ENCODE results near the gene ABLIM2. TPM values are rescaled to one million over a fixed set of nuclear protein-coding genes. Genes with fewer than 3 reads are reported as not detected.

The ABLIM2 gene
- total and polyA plus RNA-seq, 2 of the 4 experiments (the other 2 are of a cell fraction): under 0.01 to 0.10 TPM

GRCh38 chr4:8002525-8003309, 155.9 kb downstream of the ABLIM2 start:
- H2BK20ac ChIP-seq (ENCODE audit: low read depth, low read length): no peak overlapping the region
- no peak overlapping the region for H2BK15ac ChIP-seq (ENCODE audit: low read depth, low read length)
- no peaks in the 10 kb centered on the region for H3K79me1 ChIP-seq (ENCODE audit: low read depth in 1 of 2, low read length in 2 of 2)
- H3K18ac ChIP-seq (ENCODE audit: low read depth, low read length): no peak overlapping the region
- no peaks in the 10 kb centered on the region for H4K20me1 ChIP-seq (ENCODE audit: insufficient read depth, low read length)
- no peak overlapping the region for H4K5ac ChIP-seq (ENCODE audit: low read depth, low read length)
- no peak overlapping the region for H4K8ac ChIP-seq (ENCODE audit: low read depth in 2 of 2, low read length in 2 of 2)
- H3K56ac ChIP-seq (ENCODE audit: extremely low read depth, insufficient read depth, low read length): no peak overlapping the region
- no TSS peak for BruUV-seq (replicated peaks)
- intact Hi-C loops (cut with micrococcal nuclease) (no loop called here), in situ Hi-C loops (cut with MboI; ENCODE audit: low sequenced_read_pairs) (no loop called here), dilution Hi-C loops (cut with HindIII; ENCODE audit: low sequenced_read_pairs, unreplicated experiment) (no loop called here)
- TF ChIP-seq NFE2L2 (IDR thresholded peaks at IDR 0.05; ENCODE audit: low read depth, low read length) (no peak), MAFK (IDR thresholded peaks at IDR 0.05; ENCODE audit: low read depth, low read length) (no peak), FOS (IDR thresholded peaks at IDR 0.05; ENCODE audit: low read depth, low read length) (no peak), RCOR1 (IDR thresholded peaks at IDR 0.05; ENCODE audit: insufficient replicate concordance, low read length) (no peak), CHD1 (IDR thresholded peaks at IDR 0.05; ENCODE audit: low read depth, low read length) (no peak), MAZ (IDR thresholded peaks at IDR 0.05; ENCODE audit: borderline replicate concordance, low read depth, low read length) (no peak), ELK1 (IDR thresholded peaks at IDR 0.05; ENCODE audit: borderline replicate concordance, low read depth, low read length) (no peak), CTCF (conservative IDR thresholded peaks at IDR 0.05; ENCODE audit: low read depth, low read length) (no peak), BHLHE40 (IDR thresholded peaks at IDR 0.05; ENCODE audit: low read depth, low read length) (no peak), RFX5 (IDR thresholded peaks at IDR 0.05; ENCODE audit: low read depth, low read length) (no peak), USF2 (IDR thresholded peaks at IDR 0.05; ENCODE audit: low read depth, low read length) (no peak), SMC3 (IDR thresholded peaks at IDR 0.05; ENCODE audit: low read depth, low read length) (no peak), POLR2A (IDR thresholded peaks at IDR 0.05; ENCODE audit: low read depth, low read length) (no peak)
- no peak overlapping the region for H3K14ac ChIP-seq (replicated peaks; ENCODE audit: low read depth, low read length)
- no peak overlapping the region for H2BK5ac ChIP-seq (ENCODE audit: low read depth, low read length, poor library complexity, severe bottlenecking)
- H3K4me3 ChIP-seq (ENCODE audit: insufficient read depth, low read depth, low read length): no peak overlapping the region
- no peaks in the 10 kb centered on the region for H3K4me1 ChIP-seq (ENCODE audit: control insufficient read depth, insufficient read depth, low read length)
- ChIA-PET CTCF (no interaction called here), POLR2A (ENCODE audit: unreplicated experiment) (no interaction called here)
- no peak overlapping the region for H3K4me2 ChIP-seq (ENCODE audit: low read depth, low read length)
- H3K27ac ChIP-seq (ENCODE audit: insufficient read depth, low read length): no peak overlapping the region
- H3K23ac ChIP-seq (ENCODE audit: low read depth, low read length): no peak overlapping the region
- H4K91ac ChIP-seq (ENCODE audit: insufficient read depth, low read depth, low read length): no peak overlapping the region
- H2BK120ac ChIP-seq (ENCODE audit: low read depth, low read length): no peak overlapping the region
- 73% methylated on average over 11 of the region's 23 CpGs; no CpG with 5 or more reads in 1 of the 2 experiments for WGBS, 2 experiments (ENCODE audit: extremely low coverage in 2 of 2, insufficient read length in 1 of 2)
- peak overlapping the region; percentile 66 for H2AK9ac ChIP-seq (replicated peaks; ENCODE audit: low read depth, low read length, poor library complexity)
- H3K9ac ChIP-seq (ENCODE audit: low read depth, low read length): no peak overlapping the region
- no peak overlapping the region for H2AK5ac ChIP-seq (ENCODE audit: low read depth, low read length)
- no peak overlapping the region for H2AFZ ChIP-seq (replicated peaks; ENCODE audit: low read length, poor library complexity)
- DNase-seq: no peak
- H3K9me1 ChIP-seq (ENCODE audit: insufficient read depth, low read length): no peaks in the 10 kb centered on the region
- H3K36me3 ChIP-seq (ENCODE audit: control insufficient read depth, insufficient read depth, low read length): no peaks in the 10 kb centered on the region
- peak; percentile 24; the same call in 1 of the 2 replicates for ATAC-seq (ENCODE audit: low read depth)
- H3K4ac ChIP-seq (ENCODE audit: low read depth, low read length): no peak overlapping the region
- H3K27me3 ChIP-seq (ENCODE audit: control insufficient read depth, insufficient read depth, low read length): peaks cover 78% of the 10 kb centered on the region
- H3K9me3 ChIP-seq (ENCODE audit: control insufficient read depth, insufficient read depth, low read length): no peaks in the 10 kb centered on the region
